HEK293 (cell line): ENCODE data around the gene PLEKHG2.

Source experiments
- CTCF ChIA-PET: fragments of 350-600 bp; formaldehyde crosslinking; extraction: SDS; loops from one replicate; lab custom pipeline; 2021; ENCODE audit warnings: antibody characterized with exemption; lab: Yijun Ruan, JAX
- POLR2A ChIA-PET: fragments of 300-600 bp; formaldehyde crosslinking; extraction: SDS; loops from one replicate; lab custom pipeline; 2020; ENCODE audit warnings: antibody characterized with exemption, inconsistent platforms; lab: Yijun Ruan, JAX
- H3K27ac ChIP-seq: fragments of 200-500 bp; sonication (Bioruptor generic); 2 replicates; pipeline ENCODE4 v1.5.1; 2014; ENCODE audit warnings: low read depth, low read length, control low read depth, inconsistent platforms; ENCODE audit errors: extremely low read depth
- H3K36me3 ChIP-seq, 2 experiments: fragments of 200-500 bp in 1 of 2; sonication (Bioruptor generic) in 1 of 2; 1 replicate in 1 of 2; 2 replicates in 1 of 2; pipeline ENCODE4 v1.5.1; 2014 to 2017; ENCODE audit warnings: inconsistent platforms in 2 of 2, low read length in 2 of 2; ENCODE audit not compliant: control insufficient read depth in 2 of 2, insufficient read depth in 1 of 2
- H3K4me1 ChIP-seq: fragments of 200-500 bp; sonication (Bioruptor generic); 2 replicates; pipeline ENCODE4 v1.5.1; 2014; ENCODE audit warnings: mild to moderate bottlenecking, low read length, inconsistent platforms; ENCODE audit not compliant: control insufficient read depth, insufficient read depth
- H3K4me3 ChIP-seq: 2 replicates; pipeline ENCODE4 v1.5.1; 2011; ENCODE audit warnings: low read depth, mild to moderate bottlenecking, control low read depth, low read length, moderate library complexity
- H3K9me3 ChIP-seq: fragments of 200-500 bp; sonication (Bioruptor generic); 2 replicates; pipeline ENCODE4 v1.5.1; 2014; ENCODE audit warnings: low read depth, low read length, inconsistent platforms; ENCODE audit not compliant: control insufficient read depth, insufficient read depth
- EGR2 ChIP-seq: fragments of 450-650 bp; formaldehyde crosslinking; IDR thresholded peaks from 2 replicates; pipeline ENCODE4 v1.5.1; 2016; ENCODE audit warnings: low read depth, missing biosample characterization, missing genetic modification characterization
- GFI1B ChIP-seq: fragments of 450-650 bp; formaldehyde crosslinking; IDR thresholded peaks from 2 replicates; pipeline ENCODE4 v1.5.1; 2016; ENCODE audit warnings: missing biosample characterization, missing genetic modification characterization
- SALL2 ChIP-seq: fragments of 450-650 bp; formaldehyde crosslinking; IDR thresholded peaks from 2 replicates; pipeline ENCODE4 v1.5.0; 2017; ENCODE audit warnings: missing biosample characterization, mild to moderate bottlenecking, missing genetic modification characterization, borderline replicate concordance
- SP7 ChIP-seq: fragments of 450-650 bp; formaldehyde crosslinking; IDR thresholded peaks from 2 replicates; pipeline ENCODE4 v1.5.1; 2016; ENCODE audit warnings: missing biosample characterization, missing genetic modification characterization
- ZBTB17 ChIP-seq: fragments of 450-650 bp; formaldehyde crosslinking; IDR thresholded peaks from 2 replicates; pipeline ENCODE4 v1.5.1; 2016; ENCODE audit warnings: missing biosample characterization, missing genetic modification characterization
- ZBTB20 ChIP-seq: fragments of 450-650 bp; formaldehyde crosslinking; IDR thresholded peaks from 2 replicates; pipeline ENCODE4 v1.5.1; 2016; ENCODE audit warnings: missing biosample characterization, missing genetic modification characterization
- ZBTB48 ChIP-seq: fragments of 450-650 bp; formaldehyde crosslinking; IDR thresholded peaks from 2 replicates; pipeline ENCODE4 v1.5.1; 2016; ENCODE audit warnings: missing biosample characterization, missing genetic modification characterization
- ZFHX2 ChIP-seq: fragments of 450-650 bp; formaldehyde crosslinking; conservative IDR thresholded peaks from 2 replicates; pipeline ENCODE4 v1.5.1; 2016; ENCODE audit warnings: missing biosample characterization, missing genetic modification characterization
- ZNF10 ChIP-seq: fragments of 450-650 bp; formaldehyde crosslinking; IDR thresholded peaks from 2 replicates; pipeline ENCODE4 v1.5.1; 2017; ENCODE audit warnings: missing biosample characterization, missing genetic modification characterization
- ZNF221 ChIP-seq: fragments of 450-650 bp; formaldehyde crosslinking; IDR thresholded peaks from 2 replicates; pipeline ENCODE4 v1.5.1; 2017; ENCODE audit warnings: missing biosample characterization, missing genetic modification characterization, borderline replicate concordance
- ZNF366 ChIP-seq: fragments of 450-650 bp; formaldehyde crosslinking; conservative IDR thresholded peaks from 2 replicates; pipeline ENCODE4 v1.5.1; 2016; ENCODE audit warnings: missing biosample characterization, missing genetic modification characterization
- ZNF423 ChIP-seq: fragments of 450-650 bp; formaldehyde crosslinking; IDR thresholded peaks from 2 replicates; pipeline ENCODE4 v1.5.1; 2016; ENCODE audit warnings: missing biosample characterization, missing genetic modification characterization
- ZNF600 ChIP-seq: fragments of 450-650 bp; formaldehyde crosslinking; IDR thresholded peaks from 2 replicates; pipeline ENCODE4 v1.5.1; 2016; ENCODE audit warnings: missing biosample characterization, missing genetic modification characterization
- ZNF658 ChIP-seq: fragments of 450-650 bp; formaldehyde crosslinking; IDR thresholded peaks from 2 replicates; pipeline ENCODE4; 2016; ENCODE audit warnings: missing biosample characterization, missing genetic modification characterization
- TF ChIP-seq, protein P1 (sequence below): fragments of 450-650 bp; formaldehyde crosslinking; conservative IDR thresholded peaks from 2 replicates; pipeline ENCODE4 v1.5.1; 2016; ENCODE audit warnings: low read depth, missing biosample characterization, missing genetic modification characterization
- TF ChIP-seq, protein P2 (sequence below): fragments of 450-650 bp; formaldehyde crosslinking; IDR thresholded peaks from 2 replicates; pipeline ENCODE4 v1.5.1; 2017; ENCODE audit warnings: missing biosample characterization, missing genetic modification characterization
- TF ChIP-seq, protein P3 (sequence below): fragments of 450-650 bp; formaldehyde crosslinking; IDR thresholded peaks from 2 replicates; pipeline ENCODE4 v1.5.1; 2016; ENCODE audit warnings: missing biosample characterization, missing genetic modification characterization, borderline replicate concordance
- TF ChIP-seq, protein P4 (sequence below): fragments of 450-650 bp; formaldehyde crosslinking; IDR thresholded peaks from 2 replicates; pipeline ENCODE4 v1.5.1; 2017; ENCODE audit warnings: missing biosample characterization, missing genetic modification characterization
- TF ChIP-seq, protein P5 (sequence below): fragments of 450-650 bp; formaldehyde crosslinking; IDR thresholded peaks from 2 replicates; pipeline ENCODE4 v1.5.1; 2017; ENCODE audit warnings: missing biosample characterization, missing genetic modification characterization

PLEKHG2 gene

DNA sequence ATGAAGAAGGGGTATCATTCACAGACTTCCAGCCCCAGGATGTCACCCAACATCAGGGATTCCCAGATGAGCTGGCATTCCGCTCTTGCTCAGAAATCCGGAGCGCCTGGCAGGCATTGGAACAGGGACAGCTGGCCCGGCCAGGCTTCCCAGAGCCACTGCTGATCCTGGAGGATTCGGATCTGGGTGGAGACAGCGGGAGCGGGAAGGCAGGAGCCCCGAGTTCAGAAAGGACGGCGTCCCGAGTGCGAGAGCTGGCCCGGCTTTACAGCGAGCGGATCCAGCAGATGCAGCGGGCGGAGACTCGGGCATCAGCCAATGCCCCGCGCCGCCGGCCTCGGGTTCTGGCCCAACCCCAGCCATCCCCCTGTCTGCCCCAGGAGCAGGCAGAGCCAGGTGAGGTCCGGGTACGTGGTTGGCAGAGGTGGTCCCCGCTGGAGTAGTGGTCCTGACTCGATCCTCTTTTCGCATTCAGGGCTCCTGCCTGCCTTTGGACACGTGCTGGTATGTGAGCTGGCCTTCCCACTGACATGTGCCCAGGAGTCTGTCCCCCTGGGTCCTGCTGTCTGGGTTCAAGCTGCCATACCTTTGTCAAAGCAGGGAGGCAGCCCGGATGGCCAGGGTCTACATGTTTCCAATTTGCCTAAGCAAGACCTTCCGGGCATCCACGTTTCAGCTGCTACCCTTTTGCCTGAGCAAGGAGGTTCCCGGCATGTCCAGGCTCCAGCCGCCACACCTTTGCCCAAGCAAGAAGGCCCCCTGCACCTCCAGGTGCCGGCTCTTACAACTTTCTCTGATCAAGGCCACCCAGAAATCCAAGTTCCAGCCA, 11.0 kb downstream of the PLEKHG2 start (continued):
- TF ChIP-seq, protein P1, sequence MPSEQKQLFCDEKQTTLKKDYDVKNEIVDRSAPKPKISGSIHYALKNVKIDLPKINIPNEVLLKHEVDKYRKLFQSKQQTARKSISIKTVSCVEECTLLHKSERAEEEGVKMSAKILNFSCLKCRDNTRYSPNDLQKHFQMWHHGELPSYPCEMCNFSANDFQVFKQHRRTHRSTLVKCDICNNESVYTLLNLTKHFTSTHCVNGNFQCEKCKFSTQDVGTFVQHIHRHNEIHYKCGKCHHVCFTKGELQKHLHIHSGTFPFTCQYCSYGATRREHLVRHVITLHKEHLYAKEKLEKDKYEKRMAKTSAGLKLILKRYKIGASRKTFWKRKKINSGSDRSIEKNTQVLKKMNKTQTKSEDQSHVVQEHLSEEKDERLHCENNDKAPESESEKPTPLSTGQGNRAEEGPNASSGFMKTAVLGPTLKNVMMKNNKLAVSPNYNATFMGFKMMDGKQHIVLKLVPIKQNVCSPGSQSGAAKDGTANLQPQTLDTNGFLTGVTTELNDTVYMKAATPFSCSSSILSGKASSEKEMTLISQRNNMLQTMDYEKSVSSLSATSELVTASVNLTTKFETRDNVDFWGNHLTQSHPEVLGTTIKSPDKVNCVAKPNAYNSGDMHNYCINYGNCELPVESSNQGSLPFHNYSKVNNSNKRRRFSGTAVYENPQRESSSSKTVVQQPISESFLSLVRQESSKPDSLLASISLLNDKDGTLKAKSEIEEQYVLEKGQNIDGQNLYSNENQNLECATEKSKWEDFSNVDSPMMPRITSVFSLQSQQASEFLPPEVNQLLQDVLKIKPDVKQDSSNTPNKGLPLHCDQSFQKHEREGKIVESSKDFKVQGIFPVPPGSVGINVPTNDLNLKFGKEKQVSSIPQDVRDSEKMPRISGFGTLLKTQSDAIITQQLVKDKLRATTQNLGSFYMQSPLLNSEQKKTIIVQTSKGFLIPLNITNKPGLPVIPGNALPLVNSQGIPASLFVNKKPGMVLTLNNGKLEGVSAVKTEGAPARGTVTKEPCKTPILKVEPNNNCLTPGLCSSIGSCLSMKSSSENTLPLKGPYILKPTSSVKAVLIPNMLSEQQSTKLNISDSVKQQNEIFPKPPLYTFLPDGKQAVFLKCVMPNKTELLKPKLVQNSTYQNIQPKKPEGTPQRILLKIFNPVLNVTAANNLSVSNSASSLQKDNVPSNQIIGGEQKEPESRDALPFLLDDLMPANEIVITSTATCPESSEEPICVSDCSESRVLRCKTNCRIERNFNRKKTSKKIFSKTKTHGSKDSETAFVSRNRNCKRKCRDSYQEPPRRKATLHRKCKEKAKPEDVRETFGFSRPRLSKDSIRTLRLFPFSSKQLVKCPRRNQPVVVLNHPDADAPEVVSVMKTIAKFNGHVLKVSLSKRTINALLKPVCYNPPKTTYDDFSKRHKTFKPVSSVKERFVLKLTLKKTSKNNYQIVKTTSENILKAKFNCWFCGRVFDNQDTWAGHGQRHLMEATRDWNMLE (tag by site-specific recombination), result no peak
- TF ChIP-seq, all 188 proteins: peak for 2

DNA sequence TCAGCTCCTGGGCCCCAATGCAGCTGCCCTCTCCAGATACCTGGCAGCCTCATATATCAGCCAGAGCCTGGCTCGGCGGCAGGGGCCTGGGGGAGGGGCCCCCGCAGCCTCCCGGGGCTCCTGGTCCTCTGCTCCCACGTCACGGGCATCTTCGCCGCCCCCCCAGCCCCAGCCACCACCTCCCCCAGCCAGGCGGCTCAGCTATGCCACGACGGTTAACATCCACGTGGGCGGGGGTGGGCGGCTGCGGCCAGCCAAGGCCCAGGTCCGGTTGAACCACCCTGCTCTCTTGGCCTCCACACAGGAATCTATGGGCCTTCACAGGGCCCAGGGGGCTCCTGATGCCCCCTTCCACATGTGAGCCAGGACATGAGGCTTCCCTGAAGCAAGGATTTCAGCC, 12.5 kb downstream of the PLEKHG2 start:
- CTCF ChIA-PET, result interaction anchor here (1.2 kb wide), 2 partner anchors 12 to 315 kb away, joined by 3 to 4 read pairs; partner anchors contain the start of gene PLEKHG2
- Histone ChIP-seq H3K4me3 (no peak overlapping the region), H3K9me3 (no peaks in the 10 kb centered on the region), H3K4me1 (no peaks in the 10 kb centered on the region; the same call in 1 of the 2 replicates), H3K36me3 (peaks cover 44 to 54% of the 10 kb centered on the region in 2 experiments), H3K27ac (no peak overlapping the region)
- POLR2A ChIA-PET, result interaction anchor here (1.2 to 13.3 kb wide), 2 partner anchors 11 kb away, joined by 3 to 255 read pairs; partner anchors contain the start of gene RPS16
- TF ChIP-seq ZFHX2 (tag by site-specific recombination), result peak; percentile 63
- TF ChIP-seq SP7 (tag by site-specific recombination), result no peak
- TF ChIP-seq EGR2 (tag by site-specific recombination), result peak; percentile 70
- TF ChIP-seq, all 188 proteins: peak for 2

DNA sequence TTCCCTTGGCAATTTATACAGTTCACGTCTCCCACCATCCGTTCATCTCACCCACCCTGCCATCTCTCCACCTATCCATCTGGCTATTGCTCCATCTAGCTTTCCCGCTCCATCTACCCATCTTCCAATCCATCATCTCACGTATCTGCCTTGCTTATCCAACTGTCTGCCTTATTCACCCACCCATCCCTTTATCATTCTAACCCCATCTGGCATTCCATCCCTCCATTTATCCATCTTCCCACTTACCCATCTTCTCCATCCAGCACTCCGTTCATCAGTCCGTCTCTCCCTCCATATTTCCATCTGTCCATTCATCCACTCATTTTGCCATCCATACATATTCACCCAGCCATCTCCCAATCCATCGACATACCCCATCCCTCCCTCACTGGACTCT, 13.3 kb downstream of the PLEKHG2 start:
- Histone ChIP-seq H3K4me3 (no peak overlapping the region), H3K36me3 (peaks cover 36 to 46% of the 10 kb centered on the region in 2 experiments), H3K4me1 (peaks cover under 1% of the 10 kb centered on the region), H3K9me3 (no peaks in the 10 kb centered on the region), H3K27ac (no peak overlapping the region)
- ChIA-PET CTCF (interaction anchor here (0.5 to 1.4 kb wide), 4 partner anchors 8 to 49 kb away, joined by 3 to 7 read pairs (median 4); no protein-coding TSS in a partner anchor), POLR2A (interaction anchor here (0.6 to 13.3 kb wide), 3 partner anchors 10 to 34 kb away, joined by 4 to 255 read pairs (median 16); partner anchors contain the start of genes MED29, PAF1 and RPS16)
- no peak for TF ChIP-seq GFI1B
- no peak for TF ChIP-seq ZNF423 (tag by site-specific recombination)
- TF ChIP-seq, protein P2, sequence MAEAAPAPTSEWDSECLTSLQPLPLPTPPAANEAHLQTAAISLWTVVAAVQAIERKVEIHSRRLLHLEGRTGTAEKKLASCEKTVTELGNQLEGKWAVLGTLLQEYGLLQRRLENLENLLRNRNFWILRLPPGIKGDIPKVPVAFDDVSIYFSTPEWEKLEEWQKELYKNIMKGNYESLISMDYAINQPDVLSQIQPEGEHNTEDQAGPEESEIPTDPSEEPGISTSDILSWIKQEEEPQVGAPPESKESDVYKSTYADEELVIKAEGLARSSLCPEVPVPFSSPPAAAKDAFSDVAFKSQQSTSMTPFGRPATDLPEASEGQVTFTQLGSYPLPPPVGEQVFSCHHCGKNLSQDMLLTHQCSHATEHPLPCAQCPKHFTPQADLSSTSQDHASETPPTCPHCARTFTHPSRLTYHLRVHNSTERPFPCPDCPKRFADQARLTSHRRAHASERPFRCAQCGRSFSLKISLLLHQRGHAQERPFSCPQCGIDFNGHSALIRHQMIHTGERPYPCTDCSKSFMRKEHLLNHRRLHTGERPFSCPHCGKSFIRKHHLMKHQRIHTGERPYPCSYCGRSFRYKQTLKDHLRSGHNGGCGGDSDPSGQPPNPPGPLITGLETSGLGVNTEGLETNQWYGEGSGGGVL, result no peak
- TF ChIP-seq ZNF10 (tag by site-specific recombination), result no peak
- TF ChIP-seq, protein P3, sequence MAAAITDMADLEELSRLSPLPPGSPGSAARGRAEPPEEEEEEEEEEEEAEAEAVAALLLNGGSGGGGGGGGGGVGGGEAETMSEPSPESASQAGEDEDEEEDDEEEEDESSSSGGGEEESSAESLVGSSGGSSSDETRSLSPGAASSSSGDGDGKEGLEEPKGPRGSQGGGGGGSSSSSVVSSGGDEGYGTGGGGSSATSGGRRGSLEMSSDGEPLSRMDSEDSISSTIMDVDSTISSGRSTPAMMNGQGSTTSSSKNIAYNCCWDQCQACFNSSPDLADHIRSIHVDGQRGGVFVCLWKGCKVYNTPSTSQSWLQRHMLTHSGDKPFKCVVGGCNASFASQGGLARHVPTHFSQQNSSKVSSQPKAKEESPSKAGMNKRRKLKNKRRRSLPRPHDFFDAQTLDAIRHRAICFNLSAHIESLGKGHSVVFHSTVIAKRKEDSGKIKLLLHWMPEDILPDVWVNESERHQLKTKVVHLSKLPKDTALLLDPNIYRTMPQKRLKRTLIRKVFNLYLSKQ (tag by site-specific recombination), result no peak
- TF ChIP-seq ZNF366, result peak; percentile 99
- peak; percentile 45 for TF ChIP-seq ZBTB20
- TF ChIP-seq ZNF600 (tag by site-specific recombination), result 0 out of 2 replicates have a peak, but pooled peaks have one; percentile 13
- TF ChIP-seq ZNF658 (tag by site-specific recombination), result no peak
- TF ChIP-seq SALL2, result peak; percentile 53; the same call in 1 of the 2 replicates
- peak; percentile 96 for TF ChIP-seq ZBTB17 (tag by site-specific recombination)
- TF ChIP-seq, protein P4, sequence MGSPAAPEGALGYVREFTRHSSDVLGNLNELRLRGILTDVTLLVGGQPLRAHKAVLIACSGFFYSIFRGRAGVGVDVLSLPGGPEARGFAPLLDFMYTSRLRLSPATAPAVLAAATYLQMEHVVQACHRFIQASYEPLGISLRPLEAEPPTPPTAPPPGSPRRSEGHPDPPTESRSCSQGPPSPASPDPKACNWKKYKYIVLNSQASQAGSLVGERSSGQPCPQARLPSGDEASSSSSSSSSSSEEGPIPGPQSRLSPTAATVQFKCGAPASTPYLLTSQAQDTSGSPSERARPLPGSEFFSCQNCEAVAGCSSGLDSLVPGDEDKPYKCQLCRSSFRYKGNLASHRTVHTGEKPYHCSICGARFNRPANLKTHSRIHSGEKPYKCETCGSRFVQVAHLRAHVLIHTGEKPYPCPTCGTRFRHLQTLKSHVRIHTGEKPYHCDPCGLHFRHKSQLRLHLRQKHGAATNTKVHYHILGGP (tag by site-specific recombination), result peak; percentile 18; the same call in 1 of the 2 replicates
- TF ChIP-seq ZBTB48 (tag by site-specific recombination), result 0 out of 2 replicates have a peak, but pooled peaks have one; percentile 39
- TF ChIP-seq, protein P5, sequence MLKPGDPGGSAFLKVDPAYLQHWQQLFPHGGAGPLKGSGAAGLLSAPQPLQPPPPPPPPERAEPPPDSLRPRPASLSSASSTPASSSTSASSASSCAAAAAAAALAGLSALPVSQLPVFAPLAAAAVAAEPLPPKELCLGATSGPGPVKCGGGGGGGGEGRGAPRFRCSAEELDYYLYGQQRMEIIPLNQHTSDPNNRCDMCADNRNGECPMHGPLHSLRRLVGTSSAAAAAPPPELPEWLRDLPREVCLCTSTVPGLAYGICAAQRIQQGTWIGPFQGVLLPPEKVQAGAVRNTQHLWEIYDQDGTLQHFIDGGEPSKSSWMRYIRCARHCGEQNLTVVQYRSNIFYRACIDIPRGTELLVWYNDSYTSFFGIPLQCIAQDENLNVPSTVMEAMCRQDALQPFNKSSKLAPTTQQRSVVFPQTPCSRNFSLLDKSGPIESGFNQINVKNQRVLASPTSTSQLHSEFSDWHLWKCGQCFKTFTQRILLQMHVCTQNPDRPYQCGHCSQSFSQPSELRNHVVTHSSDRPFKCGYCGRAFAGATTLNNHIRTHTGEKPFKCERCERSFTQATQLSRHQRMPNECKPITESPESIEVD (tag by site-specific recombination), result no peak
- no peak for TF ChIP-seq ZNF221 (tag by site-specific recombination)
